GM23338 (cell line): Measurements from ENCODE around the gene KRTCAP2. TPM values are rescaled to one million over a fixed set of nuclear protein-coding genes. Genes with fewer than 3 reads are reported as not detected.

ENCODE experiments used
- ATAC-seq: fragments of 200-7000 bp; cut with Tn5 transposase; 3 replicates; pipeline ENCODE4 v1.9.1; 2020
- DNase-seq: peaks from one replicate; pipeline ENCODE4 v3.0.0-alpha.2; 2015; ENCODE audit warnings: low spot score
- H2AFZ ChIP-seq: fragments of 200-600 bp; sonication (generic); 2 replicates; pipeline ENCODE4 v1.8.0; 2016; ENCODE audit warnings: antibody characterized with exemption, mild to moderate bottlenecking, moderate library complexity
- H3F3A ChIP-seq: fragments of 200-600 bp; sonication (generic); replicated peaks from 2 replicates; pipeline ENCODE4 v1.8.0; 2017; ENCODE audit warnings: antibody characterized with exemption, mixed run types, low read depth
- H3K27ac ChIP-seq: fragments of 200-600 bp; sonication (generic); 2 replicates; pipeline ENCODE4 v1.6.1; 2016; ENCODE audit warnings: low read depth
- H3K27me3 ChIP-seq: fragments of 200-600 bp; sonication (generic); 2 replicates; pipeline ENCODE4 v1.8.0; 2016; ENCODE audit warnings: mild to moderate bottlenecking, mixed run types, moderate library complexity; ENCODE audit not compliant: insufficient read depth
- H3K36me3 ChIP-seq: fragments of 200-600 bp; sonication (generic); 2 replicates; pipeline ENCODE4 v1.8.0; 2016; ENCODE audit warnings: mild to moderate bottlenecking; ENCODE audit not compliant: insufficient read depth
- H3K4me1 ChIP-seq: fragments of 200-600 bp; sonication (generic); 2 replicates; pipeline ENCODE4 v1.8.0; 2016; ENCODE audit warnings: mild to moderate bottlenecking, moderate library complexity; ENCODE audit not compliant: insufficient read depth
- H3K4me2 ChIP-seq: fragments of 200-600 bp; sonication (generic); 2 replicates; pipeline ENCODE4 v1.7.1; 2017; ENCODE audit warnings: mixed run types
- H3K4me3 ChIP-seq: fragments of 200-600 bp; sonication (generic); 2 replicates; pipeline ENCODE4 v1.6.1; 2016; ENCODE audit warnings: mixed run types
- H3K79me2 ChIP-seq: fragments of 200-600 bp; sonication (generic); replicated peaks from 2 replicates; pipeline ENCODE4 v1.8.0; 2017; ENCODE audit warnings: mild to moderate bottlenecking; ENCODE audit not compliant: insufficient read depth
- H3K9me2 ChIP-seq: fragments of 200-600 bp; sonication (generic); 2 replicates; pipeline ENCODE4 v1.8.0; 2017; ENCODE audit not compliant: insufficient read depth
- H4K20me1 ChIP-seq: fragments of 200-600 bp; sonication (generic); replicated peaks from 2 replicates; pipeline ENCODE4 v1.8.0; 2017; ENCODE audit warnings: mild to moderate bottlenecking; ENCODE audit not compliant: insufficient read depth
- H3K27ac Mint-ChIP-seq: 2 replicates; pipeline ENCODE4 v1.8.0; 2020; ENCODE audit warnings: inconsistent platforms, mild to moderate bottlenecking, moderate library complexity, mixed read lengths
- H3K27me3 Mint-ChIP-seq: 3 replicates; pipeline ENCODE4 v1.8.0; 2022; ENCODE audit warnings: low read depth, mild to moderate bottlenecking, moderate library complexity, mixed read lengths, inconsistent platforms; ENCODE audit not compliant: insufficient read depth, poor library complexity
- H3K36me3 Mint-ChIP-seq: 3 replicates; pipeline ENCODE4 v1.8.0; 2021; ENCODE audit warnings: low read depth, mild to moderate bottlenecking, inconsistent platforms, moderate library complexity, mixed read lengths
- H3K4me1 Mint-ChIP-seq: 3 replicates; pipeline ENCODE4 v1.8.0; 2020; ENCODE audit warnings: mild to moderate bottlenecking, inconsistent platforms, mixed read lengths
- H3K4me3 Mint-ChIP-seq: 3 replicates; pipeline ENCODE4 v1.8.0; 2021; ENCODE audit warnings: moderate library complexity, mild to moderate bottlenecking, inconsistent platforms, mixed read lengths
- H3K9me3 Mint-ChIP-seq: 3 replicates; pipeline ENCODE4 v1.8.0; 2020; ENCODE audit warnings: moderate library complexity, mild to moderate bottlenecking, inconsistent platforms, mixed read lengths
- EZH2 ChIP-seq: fragments of 200-600 bp; sonication (generic); IDR thresholded peaks from one replicate; pipeline ENCODE4 v1.8.0; 2017; ENCODE audit warnings: antibody characterized with exemption, mild to moderate bottlenecking, low read depth; ENCODE audit not compliant: unreplicated experiment
- POLR2AphosphoS5 ChIP-seq: IDR thresholded peaks from 2 replicates; pipeline ENCODE4 v1.6.1; 2016; ENCODE audit warnings: antibody characterized with exemption, low read depth
- polyA plus RNA-seq: library from polyadenylated mRNA; unstranded; fragments of >200 nt; fragmentation: Nextera tagmentation; extraction: Ambion mirVana; gene quantifications from 2 replicates; pipeline ENCODE4 v1.2.1, GENCODE V29; 2016
- total RNA-seq: library from RNA; depleted of rRNA; stranded (reverse); fragments of >200 nt; shearing (Covaris generic); gene quantifications from 2 replicates; pipeline ENCODE4 v1.2.3, GENCODE V29; 2014
- TF ChIP-seq, protein P1 (sequence below): fragments of 250-450 bp; sonication (Bioruptor Pico); IDR thresholded peaks from 2 replicates; pipeline ENCODE4 v1.5.0; 2020; ENCODE audit warnings: mild to moderate bottlenecking, moderate library complexity

Gene KRTCAP2
- total and polyA plus RNA-seq, 2 experiments from 2014 or later: 106 to 579 TPM

DNA sequence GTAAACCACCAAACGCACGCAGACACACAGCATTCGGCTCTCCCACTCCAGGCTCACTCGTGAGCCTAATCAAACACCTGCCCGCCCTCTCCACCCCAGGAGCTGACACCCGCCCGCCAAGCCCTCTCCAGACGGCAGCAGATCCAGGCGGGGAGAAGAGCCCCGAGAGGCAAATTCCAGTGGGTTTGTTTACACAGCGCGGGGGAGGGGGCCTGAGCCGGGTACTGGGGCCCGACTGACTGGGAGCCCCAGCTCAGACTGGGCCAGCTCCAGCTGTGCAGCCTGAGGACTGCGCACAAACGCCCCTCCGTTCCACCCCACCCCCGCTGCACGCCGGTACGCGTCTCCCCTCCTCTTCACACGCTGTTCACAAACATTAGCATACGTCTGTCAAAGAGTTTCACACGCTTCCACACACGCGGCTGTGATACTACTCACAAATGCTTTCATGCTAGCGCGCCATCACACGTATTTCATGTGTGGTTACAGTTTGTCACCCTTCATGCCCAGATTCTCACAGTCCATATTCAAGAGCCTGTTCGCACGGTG lies 46.5 kb downstream of the KRTCAP2 start (continued):
- TF ChIP-seq, protein P1, sequence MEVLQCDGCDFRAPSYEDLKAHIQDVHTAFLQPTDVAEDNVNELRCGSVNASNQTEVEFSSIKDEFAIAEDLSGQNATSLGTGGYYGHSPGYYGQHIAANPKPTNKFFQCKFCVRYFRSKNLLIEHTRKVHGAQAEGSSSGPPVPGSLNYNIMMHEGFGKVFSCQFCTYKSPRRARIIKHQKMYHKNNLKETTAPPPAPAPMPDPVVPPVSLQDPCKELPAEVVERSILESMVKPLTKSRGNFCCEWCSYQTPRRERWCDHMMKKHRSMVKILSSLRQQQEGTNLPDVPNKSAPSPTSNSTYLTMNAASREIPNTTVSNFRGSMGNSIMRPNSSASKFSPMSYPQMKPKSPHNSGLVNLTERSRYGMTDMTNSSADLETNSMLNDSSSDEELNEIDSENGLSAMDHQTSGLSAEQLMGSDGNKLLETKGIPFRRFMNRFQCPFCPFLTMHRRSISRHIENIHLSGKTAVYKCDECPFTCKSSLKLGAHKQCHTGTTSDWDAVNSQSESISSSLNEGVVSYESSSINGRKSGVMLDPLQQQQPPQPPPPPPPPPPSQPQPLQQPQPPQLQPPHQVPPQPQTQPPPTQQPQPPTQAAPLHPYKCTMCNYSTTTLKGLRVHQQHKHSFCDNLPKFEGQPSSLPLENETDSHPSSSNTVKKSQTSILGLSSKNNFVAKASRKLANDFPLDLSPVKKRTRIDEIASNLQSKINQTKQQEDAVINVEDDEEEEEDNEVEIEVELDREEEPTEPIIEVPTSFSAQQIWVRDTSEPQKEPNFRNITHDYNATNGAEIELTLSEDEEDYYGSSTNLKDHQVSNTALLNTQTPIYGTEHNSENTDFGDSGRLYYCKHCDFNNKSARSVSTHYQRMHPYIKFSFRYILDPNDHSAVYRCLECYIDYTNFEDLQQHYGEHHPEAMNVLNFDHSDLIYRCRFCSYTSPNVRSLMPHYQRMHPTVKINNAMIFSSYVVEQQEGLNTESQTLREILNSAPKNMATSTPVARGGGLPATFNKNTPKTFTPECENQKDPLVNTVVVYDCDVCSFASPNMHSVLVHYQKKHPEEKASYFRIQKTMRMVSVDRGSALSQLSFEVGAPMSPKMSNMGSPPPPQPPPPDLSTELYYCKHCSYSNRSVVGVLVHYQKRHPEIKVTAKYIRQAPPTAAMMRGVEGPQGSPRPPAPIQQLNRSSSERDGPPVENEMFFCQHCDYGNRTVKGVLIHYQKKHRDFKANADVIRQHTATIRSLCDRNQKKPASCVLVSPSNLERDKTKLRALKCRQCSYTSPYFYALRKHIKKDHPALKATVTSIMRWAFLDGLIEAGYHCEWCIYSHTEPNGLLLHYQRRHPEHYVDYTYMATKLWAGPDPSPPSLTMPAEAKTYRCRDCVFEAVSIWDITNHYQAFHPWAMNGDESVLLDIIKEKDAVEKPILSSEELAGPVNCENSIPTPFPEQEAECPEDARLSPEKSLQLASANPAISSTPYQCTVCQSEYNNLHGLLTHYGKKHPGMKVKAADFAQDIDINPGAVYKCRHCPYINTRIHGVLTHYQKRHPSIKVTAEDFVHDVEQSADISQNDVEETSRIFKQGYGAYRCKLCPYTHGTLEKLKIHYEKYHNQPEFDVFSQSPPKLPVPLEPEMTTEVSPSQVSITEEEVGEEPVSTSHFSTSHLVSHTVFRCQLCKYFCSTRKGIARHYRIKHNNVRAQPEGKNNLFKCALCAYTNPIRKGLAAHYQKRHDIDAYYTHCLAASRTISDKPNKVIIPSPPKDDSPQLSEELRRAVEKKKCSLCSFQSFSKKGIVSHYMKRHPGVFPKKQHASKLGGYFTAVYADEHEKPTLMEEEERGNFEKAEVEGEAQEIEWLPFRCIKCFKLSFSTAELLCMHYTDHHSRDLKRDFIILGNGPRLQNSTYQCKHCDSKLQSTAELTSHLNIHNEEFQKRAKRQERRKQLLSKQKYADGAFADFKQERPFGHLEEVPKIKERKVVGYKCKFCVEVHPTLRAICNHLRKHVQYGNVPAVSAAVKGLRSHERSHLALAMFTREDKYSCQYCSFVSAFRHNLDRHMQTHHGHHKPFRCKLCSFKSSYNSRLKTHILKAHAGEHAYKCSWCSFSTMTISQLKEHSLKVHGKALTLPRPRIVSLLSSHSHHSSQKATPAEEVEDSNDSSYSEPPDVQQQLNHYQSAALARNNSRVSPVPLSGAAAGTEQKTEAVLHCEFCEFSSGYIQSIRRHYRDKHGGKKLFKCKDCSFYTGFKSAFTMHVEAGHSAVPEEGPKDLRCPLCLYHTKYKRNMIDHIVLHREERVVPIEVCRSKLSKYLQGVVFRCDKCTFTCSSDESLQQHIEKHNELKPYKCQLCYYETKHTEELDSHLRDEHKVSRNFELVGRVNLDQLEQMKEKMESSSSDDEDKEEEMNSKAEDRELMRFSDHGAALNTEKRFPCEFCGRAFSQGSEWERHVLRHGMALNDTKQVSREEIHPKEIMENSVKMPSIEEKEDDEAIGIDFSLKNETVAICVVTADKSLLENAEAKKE (CRISPR knock-in tag): no peak
- TF ChIP-seq POLR2AphosphoS5: no peak

- no peaks in the 10 kb centered on the region for H3K9me2 ChIP-seq
- Mint-ChIP-seq H3K4me1 (peaks cover 58% of the 10 kb centered on the region), H3K9me3 (no peaks in the 10 kb centered on the region), H3K4me3 (peak overlapping the region; percentile 80), H3K36me3 (peaks cover 2% of the 10 kb centered on the region; the same call in 1 of the 3 replicates), H3K27me3 (peaks cover 74% of the 10 kb centered on the region), H3K27ac (no peak overlapping the region)
- H3K27me3 ChIP-seq: peaks cover 82% of the 10 kb centered on the region
- peak; percentile 19 for ATAC-seq
- peak overlapping the region; percentile 72 for H3K4me3 ChIP-seq
- H3K36me3 ChIP-seq: no peaks in the 10 kb centered on the region
- H3K27ac ChIP-seq: no peak overlapping the region
- H4K20me1 ChIP-seq: no peaks in the 10 kb centered on the region
- no peaks in the 10 kb centered on the region for H3K79me2 ChIP-seq
- H3F3A ChIP-seq: peaks cover 13% of the 10 kb centered on the region
- DNase-seq: peak; percentile 62
- peaks cover 53% of the 10 kb centered on the region for H3K4me1 ChIP-seq
- H2AFZ ChIP-seq: peak overlapping the region; percentile 94
- TF ChIP-seq EZH2: peak; percentile 68
- TF ChIP-seq, protein P1 (CRISPR knock-in tag): no peak
- H3K4me2 ChIP-seq: peak overlapping the region; percentile 95
Observed at GRCh38 chr1:155125946-155126555, 47.1 kb downstream of the KRTCAP2 start.
